Heart left ventricle (tissue), 16 donors: ENCODE results near the gene MBP. TPM values are rescaled to one million over a fixed set of nuclear protein-coding genes. Genes with fewer than 3 reads are reported as not detected.

Source experiments
- ATAC-seq, 4 donors: fragments of 200-7000 bp; cut with Tn5 transposase; one replicate each; pipeline ENCODE4 v1.9.1; 2020 to 2022; ENCODE audit warnings: moderate library complexity in 4 of 4, mild to moderate bottlenecking in 3 of 4, moderate number of reproducible peaks in 1 of 4
- DNase-seq, 5 donors: peaks; one replicate each; pipeline ENCODE4 v3.0.0-alpha.2; 2020
- H3K27ac ChIP-seq, 12 donors: fragments of 200-600 bp; sonication (generic) in 4 of 12; one replicate each; pipeline versions ENCODE4 v1.5.0 to v1.8.0; 2016 to 2022; ENCODE audit warnings: mild to moderate bottlenecking in 2 of 12
- H3K27me3 ChIP-seq, 9 donors: fragments of 200-600 bp; sonication (generic) in 2 of 9; one replicate each; pipeline versions ENCODE4 v1.5.1 to v1.8.0; 2016 to 2022; ENCODE audit warnings: mild to moderate bottlenecking in 3 of 9
- H3K36me3 ChIP-seq, 9 donors: fragments of 200-600 bp; sonication (generic) in 2 of 9; one replicate each; pipeline versions ENCODE4 v1.5.0 to v1.8.0; 2018 to 2022; ENCODE audit warnings: mild to moderate bottlenecking in 2 of 9
- H3K4me1 ChIP-seq, 12 donors: fragments of 200-600 bp; sonication (generic) in 4 of 12; one replicate each; pipeline versions ENCODE4 v1.5.0 to v1.8.0; 2016 to 2022; ENCODE audit warnings: mild to moderate bottlenecking in 3 of 12
- H3K4me3 ChIP-seq, 12 donors: fragments of 200-600 bp; sonication (generic) in 4 of 12; one replicate each; pipeline versions ENCODE4 v1.5.0 to v1.8.0; 2017 to 2022; ENCODE audit warnings: mild to moderate bottlenecking in 9 of 12, moderate library complexity in 4 of 12
- H3K9me3 ChIP-seq, 12 donors: fragments of 200-600 bp; sonication (generic) in 4 of 12; one replicate each; pipeline versions ENCODE4 v1.5.0 to v1.8.0; 2016 to 2022; ENCODE audit warnings: mild to moderate bottlenecking in 1 of 12
- CTCF ChIP-seq, 12 donors: fragments of 200-600 bp; sonication (generic) in 4 of 12; IDR thresholded peaks; one replicate each; pipeline versions ENCODE4 v1.5.0 to v1.8.0; 2018 to 2022; ENCODE audit warnings: antibody characterized with exemption in 12 of 12, mild to moderate bottlenecking in 5 of 12
- POLR2A ChIP-seq, 2 donors: fragments of 450-650 bp; IDR thresholded peaks; one replicate each; pipeline ENCODE4 v1.6.1; 2017; ENCODE audit warnings: antibody characterized with exemption in 2 of 2, mild to moderate bottlenecking in 2 of 2, moderate library complexity in 2 of 2
- WGBS, 4 donors: extraction: QIAGEN DNeasy Blood & Tissue Kit in 2 of 4; methylation state at CpG; one replicate each; pipeline versions ENCODE4 v1.1.5 to v1.1.7; 2013 to 2018; 5-methylcytosine and 5-hydroxymethylcytosine counted together
- intact Hi-C, 10 donors: fragments of 100-400 bp; cut with DNase I; formaldehyde crosslinking; loops; one replicate each; pipeline versions ENCODE4 v1.11.1 to v1.14.2; 2022
- polyA plus RNA-seq, 2 donors: library from polyadenylated mRNA; stranded (reverse); fragments of 200-250 nt; gene quantifications; one replicate each; pipeline ENCODE4 v1.2.3, GENCODE V29; 2013
- total RNA-seq, 9 donors: library from RNA; depleted of rRNA in 2 of 9; stranded (reverse); fragments of >200 nt in 2 of 9; fragmentation: NEBNext Ultra II Directional in 3 of 9; extraction: Animal tissue kit (Norgen Biotek cat#: 25700) in 3 of 9; gene quantifications; one replicate each; pipeline versions ENCODE4 v1.1.0 to v1.2.4, GENCODE V29; 2016 to 2023
- donor health status: ischemic (EF 13 %, LVEDD 7.1; RV severe dilation, severe dysfunction).
- donor health status: healthy with polysubstance abuse.
- donor health status: DM: no; HTN: yes; CAD: no.
- donor health status: DM: no; HTN: no; CAD: no.
- donor health status: ischemic (EF 25% LVEDD 6.9; RV normal size, moderate dysfunction).
- donor health status: ischemic (EF 25% LVEDD 5.7; RV mildly dilated, moderate dysfunction).
- donor health status: healthy.
- donor health status: DM: yes; HTN: yes; CAD: no.
- donor health status: ischemic (EF 35%, LVEDD 5.7; RV mildly dilated, moderate dysfunction).
- donor health status: nonischemic (EF 11% LVEDD 7.7; RV severe dilation, severe dysfunction).
- donor health status: DM: yes; HTN: yes; CAD: no.
- donor health status: PGD.
- donor health status: ischemic (EF 29% LVEDD 5.4; RV normal size, mild dysfunction).
- donor health status: nonischemic (EF 23%, LVEDD 6.1; RV moderate dilation, normal function).

Gene MBP
- total and polyA plus RNA-seq, 11 donors = 7.7 to 93.0 (median 31.8) TPM

- DNase-seq (peak in 1 of 5 donors; percentile 4), ATAC-seq (no peak)
- Histone ChIP-seq H3K4me1 (peaks cover 0 to 15% (median 4%) of the 10 kb centered on the region in 12 donors), H3K27me3 (no peaks in the 10 kb centered on the region), H3K36me3 (peaks cover 0 to 4% (median 0%) of the 10 kb centered on the region in 9 donors), H3K9me3 (no peaks in the 10 kb centered on the region), H3K4me3 (no peak overlapping the region), H3K27ac (no peak overlapping the region)
- WGBS, 4 donors = 74 to 77% (median 76%) methylated on average over 11 to 13 of the region's 13 CpGs
- intact Hi-C loops = loop anchor here in 8 of 10 donors (5.0 to 10.0 kb wide), 3 partner anchors 57 to 179 kb away; no protein-coding TSS in a partner anchor
- no peak for TF ChIP-seq CTCF (IDR thresholded peaks at IDR 0.05)
- TF ChIP-seq POLR2A (IDR thresholded peaks at IDR 0.05) = no peak
Observed at GRCh38 chr18:76981396-76981968, 151.1 kb downstream of the MBP start.

- no peak for TF ChIP-seq POLR2A (IDR thresholded peaks at IDR 0.05)
- TF ChIP-seq CTCF (IDR thresholded peaks at IDR 0.05) = no peak
- DNase-seq (peak in 1 of 5 donors; percentile 6), ATAC-seq (no peak)
- WGBS, 4 donors = 80 to 87% (median 84%) methylated on average over 23 of the region's 23 CpGs
- Histone ChIP-seq H3K9me3 (no peaks in the 10 kb centered on the region), H3K4me3 (no peak overlapping the region), H3K4me1 (peaks cover 0 to 15% (median 4%) of the 10 kb centered on the region in 12 donors), H3K27ac (no peak overlapping the region), H3K27me3 (no peaks in the 10 kb centered on the region), H3K36me3 (peaks cover 0 to 4% (median 0%) of the 10 kb centered on the region in 9 donors)
- intact Hi-C loops = loop anchor here in 8 of 10 donors (5.0 to 10.0 kb wide), 3 partner anchors 56 to 179 kb away; no protein-coding TSS in a partner anchor
Observed at GRCh38 chr18:76980663-76981395, 151.8 kb downstream of the MBP start.

GRCh38 chr18:76979906-76980305 is 152.7 kb downstream of the MBP start:
- peaks cover 0 to 15% (median 4%) of the 10 kb centered on the region in 12 donors for H3K4me1 ChIP-seq
- no peak for ATAC-seq
- TF ChIP-seq CTCF (IDR thresholded peaks at IDR 0.05) (no peak), POLR2A (IDR thresholded peaks at IDR 0.05) (no peak)
- no peak overlapping the region for H3K4me3 ChIP-seq
- H3K27me3 ChIP-seq = no peaks in the 10 kb centered on the region
- no peaks in the 10 kb centered on the region for H3K9me3 ChIP-seq
- no peak overlapping the region for H3K27ac ChIP-seq
- intact Hi-C loops = loop anchor here in 8 of 10 donors (5.0 to 10.0 kb wide), 3 partner anchors 55 to 178 kb away; no protein-coding TSS in a partner anchor
- no peak for DNase-seq
- peaks cover 0 to 4% (median 0%) of the 10 kb centered on the region in 9 donors for H3K36me3 ChIP-seq
- WGBS, 4 donors = 84 to 87% (median 86%) methylated on average over 17 of the region's 17 CpGs

- H3K36me3 ChIP-seq = no peaks in the 10 kb centered on the region
- peaks cover 0 to 15% (median 4%) of the 10 kb centered on the region in 12 donors for H3K4me1 ChIP-seq
- TF ChIP-seq CTCF (IDR thresholded peaks at IDR 0.05) (no peak), POLR2A (IDR thresholded peaks at IDR 0.05) (no peak)
- 94 to 95% (median 94%) methylated on average over 21 to 31 of the region's 31 CpGs for WGBS, 4 donors
- no peak overlapping the region for H3K4me3 ChIP-seq
- H3K27me3 ChIP-seq = no peaks in the 10 kb centered on the region
- peak in 1 of 5 donors; percentile 3 for DNase-seq
- no peaks in the 10 kb centered on the region for H3K9me3 ChIP-seq
- no peak overlapping the region for H3K27ac ChIP-seq
- no peak for ATAC-seq
- intact Hi-C loops = no loop called here
Observed at GRCh38 chr18:76979111-76979751, 153.4 kb downstream of the MBP start.
